Ectodermal cell (in vitro differentiated cells): Measurements from ENCODE around the gene GPBAR1.

Source experiments
- H3K27ac ChIP-seq: 2 replicates; pipeline ENCODE4 v1.7.0; 2013; ENCODE audit warnings: mild to moderate bottlenecking, low read depth, low read length; ENCODE audit not compliant: insufficient read depth, poor library complexity, severe bottlenecking
- H3K27me3 ChIP-seq: 2 replicates; pipeline ENCODE4 v1.7.0; 2013; ENCODE audit warnings: mild to moderate bottlenecking, low read length; ENCODE audit not compliant: insufficient read depth, control insufficient read depth, poor library complexity, severe bottlenecking
- H3K36me3 ChIP-seq: one replicate; pipeline ENCODE4 v1.7.0; 2013; ENCODE audit warnings: low read length; ENCODE audit not compliant: control insufficient read depth, insufficient read depth
- H3K4me1 ChIP-seq: one replicate; pipeline ENCODE4 v1.7.0; 2013; ENCODE audit warnings: low read length; ENCODE audit not compliant: control insufficient read depth, insufficient read depth
- H3K4me3 ChIP-seq: 2 replicates; pipeline ENCODE4 v1.7.0; 2013; ENCODE audit warnings: low read depth, low read length, control low read depth; ENCODE audit not compliant: insufficient read depth
- H3K9me3 ChIP-seq: 2 replicates; pipeline ENCODE4 v1.7.0; 2013; ENCODE audit warnings: mild to moderate bottlenecking, low read length, moderate library complexity; ENCODE audit not compliant: control insufficient read depth
- WGBS, 2 experiments: methylation state at CpG; one replicate each; pipeline ENCODE4 v1.1.7; 2013; ENCODE audit warnings: missing lambda C conversion rate in 2 of 2; 5-methylcytosine and 5-hydroxymethylcytosine counted together

GPBAR1 gene

DNA sequence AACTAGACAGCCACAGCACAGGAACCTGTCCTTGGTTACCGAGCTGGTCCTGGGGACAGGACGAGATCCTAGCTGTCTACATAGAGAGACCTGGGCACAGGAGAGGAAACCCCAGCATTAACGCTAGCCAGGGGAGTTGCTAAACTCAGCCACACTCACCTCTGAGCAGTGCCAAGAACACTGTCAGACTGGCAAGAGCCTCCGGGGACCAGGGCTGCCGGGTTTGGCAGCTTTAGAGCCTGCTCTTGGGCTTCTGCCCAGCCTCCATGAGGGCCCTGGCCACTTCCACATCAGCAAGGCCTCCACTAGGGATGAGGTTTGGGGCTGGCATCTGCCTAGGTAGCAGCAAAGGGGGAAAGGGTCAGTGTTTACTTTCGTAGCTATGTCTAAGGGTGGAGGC, 24.8 kb downstream of the GPBAR1 start:
- no peaks in the 10 kb centered on the region for H3K9me3 ChIP-seq
- WGBS, 2 experiments, result 94% methylated on average over 6 of the region's 6 CpGs
- peaks cover 17% of the 10 kb centered on the region for H3K4me1 ChIP-seq
- H3K27me3 ChIP-seq, result no peaks in the 10 kb centered on the region
- no peak overlapping the region for H3K27ac ChIP-seq
- H3K4me3 ChIP-seq, result no peak overlapping the region
- H3K36me3 ChIP-seq, result no peaks in the 10 kb centered on the region

GRCh38 chr2:218286570-218287459, 26.0 kb downstream of the GPBAR1 start:
- Histone ChIP-seq H3K36me3 (no peaks in the 10 kb centered on the region), H3K27ac (no peak overlapping the region), H3K4me3 (no peak overlapping the region), H3K9me3 (no peaks in the 10 kb centered on the region), H3K27me3 (no peaks in the 10 kb centered on the region), H3K4me1 (peaks cover 17% of the 10 kb centered on the region)
- 48 to 53% methylated on average over 11 of the region's 11 CpGs for WGBS, 2 experiments

DNA sequence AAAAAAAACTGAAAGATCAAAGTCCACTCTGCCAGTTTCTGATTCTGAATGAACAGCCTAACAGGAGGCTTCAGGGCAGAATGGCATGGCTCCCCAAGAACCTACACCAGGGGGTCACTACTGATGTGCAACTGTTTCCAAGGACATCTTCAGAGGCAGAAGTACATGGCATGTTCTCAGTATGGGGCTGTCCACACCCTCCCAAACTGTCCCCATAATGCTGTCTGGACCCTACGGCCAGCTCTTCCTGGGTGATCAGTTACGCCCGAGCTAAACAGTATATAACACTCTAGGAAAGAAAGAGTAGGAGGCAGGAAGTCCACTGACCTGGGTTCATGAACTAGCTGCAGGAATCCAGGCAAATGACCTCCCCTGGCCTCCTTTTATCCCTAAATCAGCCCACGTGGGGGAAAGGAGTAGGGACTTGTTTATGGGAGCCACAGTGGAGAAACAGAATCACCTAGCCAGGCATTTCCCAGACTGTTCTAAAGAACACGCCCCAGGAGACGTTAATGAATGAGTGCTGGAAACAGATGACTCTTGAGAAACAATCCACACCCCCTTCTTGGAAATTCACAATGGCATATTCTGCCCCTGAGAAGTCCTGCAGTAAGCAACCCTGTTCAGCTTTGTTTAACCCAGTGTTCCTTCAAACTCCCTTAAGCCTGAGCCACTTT, 29.0 kb downstream of the GPBAR1 start:
- Histone ChIP-seq H3K27ac (no peak overlapping the region), H3K36me3 (no peaks in the 10 kb centered on the region), H3K4me1 (peaks cover 17% of the 10 kb centered on the region), H3K4me3 (no peak overlapping the region), H3K9me3 (no peaks in the 10 kb centered on the region), H3K27me3 (peaks cover 5% of the 10 kb centered on the region)
- WGBS, 2 experiments, result 74 to 78% methylated on average over 6 of the region's 6 CpGs

DNA sequence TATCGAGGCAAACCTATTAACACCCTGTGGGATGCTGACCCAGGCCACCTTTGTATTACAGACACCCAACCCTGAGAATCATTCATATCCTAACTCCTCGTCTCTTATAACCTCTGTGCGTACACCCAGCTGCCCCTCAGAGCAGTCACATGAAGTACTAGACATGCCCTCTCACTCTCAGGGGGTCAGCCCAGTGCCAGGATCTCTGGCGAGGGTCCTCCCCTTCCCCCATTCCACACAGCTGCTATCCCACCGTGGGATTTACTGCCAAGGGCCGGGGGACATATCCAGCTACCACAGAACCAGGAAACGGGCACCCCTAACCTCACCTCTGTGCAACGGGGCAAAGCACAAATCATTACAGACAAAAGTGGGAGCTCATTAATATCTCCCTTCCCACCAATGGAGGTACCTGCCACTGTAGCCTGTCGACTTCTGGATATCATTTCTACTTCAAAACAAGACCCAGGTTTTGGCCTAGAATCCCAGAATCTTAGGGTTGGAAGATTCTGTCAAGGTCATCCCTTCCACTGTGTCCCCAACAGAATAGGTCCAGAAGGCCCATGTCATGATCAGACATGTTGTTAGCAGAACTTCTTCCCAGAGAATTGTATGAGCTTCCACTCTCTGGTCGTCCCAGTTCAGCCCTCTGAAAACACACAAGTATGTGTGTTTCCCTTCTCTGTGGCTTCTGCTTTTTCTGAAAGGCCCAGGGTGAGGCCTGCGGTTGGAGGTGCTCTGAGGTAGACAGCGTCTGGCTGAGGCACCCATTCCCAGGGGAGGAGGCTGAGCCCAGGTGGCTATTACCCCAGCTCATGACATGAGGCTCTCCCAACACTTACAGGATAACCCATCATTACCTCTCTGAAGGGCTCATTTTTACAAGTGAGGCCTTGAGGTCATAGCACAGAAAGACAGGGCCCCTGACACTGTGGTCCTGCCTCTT, 29.8 kb downstream of the GPBAR1 start:
- H3K9me3 ChIP-seq, result no peaks in the 10 kb centered on the region
- H3K27me3 ChIP-seq, result peaks cover 5% of the 10 kb centered on the region
- 83 to 84% methylated on average over 12 of the region's 12 CpGs for WGBS, 2 experiments
- H3K4me3 ChIP-seq, result no peak overlapping the region
- H3K27ac ChIP-seq, result no peak overlapping the region
- H3K36me3 ChIP-seq, result no peaks in the 10 kb centered on the region
- peaks cover 17% of the 10 kb centered on the region for H3K4me1 ChIP-seq

DNA sequence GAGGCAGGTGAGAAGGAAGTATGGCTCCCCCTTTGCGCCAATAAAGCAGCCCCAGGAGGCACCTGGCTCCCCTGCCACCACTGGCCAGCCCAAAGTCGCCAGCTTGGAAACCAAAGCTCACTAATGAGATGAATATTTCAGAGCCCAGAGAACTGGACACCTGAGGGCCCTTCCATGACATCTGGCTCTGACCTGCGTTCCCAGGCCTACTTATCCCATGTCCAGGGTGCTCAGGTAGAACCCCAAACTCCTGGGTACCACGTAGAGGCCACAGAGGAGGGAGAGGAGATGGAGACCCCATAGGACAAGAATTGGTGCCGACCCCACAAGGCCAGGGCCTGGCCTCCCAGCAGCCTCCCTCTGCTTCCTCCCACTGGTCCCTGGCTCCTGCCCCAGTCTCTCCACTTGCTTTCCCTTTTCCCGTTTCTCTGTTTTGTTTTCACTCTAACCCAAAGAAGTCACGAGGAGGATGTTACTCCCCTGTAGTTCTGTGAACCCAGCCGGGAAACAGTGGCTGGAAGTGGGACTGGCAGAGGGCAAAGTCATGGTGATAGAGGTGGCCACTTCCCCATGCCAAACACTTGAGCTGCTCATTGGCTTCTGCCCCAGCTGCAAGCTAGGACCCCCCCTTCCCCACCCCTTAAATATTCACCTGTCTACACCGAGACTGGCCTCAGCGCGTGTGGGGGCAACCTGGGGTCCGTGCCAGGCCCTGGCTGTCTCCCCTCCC, 30.7 kb downstream of the GPBAR1 start:
- WGBS, 2 experiments, result 80 to 83% methylated on average over 12 of the region's 12 CpGs
- Histone ChIP-seq H3K36me3 (no peaks in the 10 kb centered on the region), H3K27me3 (peaks cover 5% of the 10 kb centered on the region), H3K9me3 (no peaks in the 10 kb centered on the region), H3K27ac (no peak overlapping the region), H3K4me1 (peaks cover 13% of the 10 kb centered on the region), H3K4me3 (peak overlapping the region; percentile 55)

GRCh38 chr2:218292048-218293014, 31.5 kb downstream of the GPBAR1 start, which contains the start of gene TMBIM1:
TSS of gene TMBIM1 (minus strand) at chr2:218292503. CDS start at chr2:218282141, 10,362 bp downstream.
- H3K36me3 ChIP-seq, result no peaks in the 10 kb centered on the region
- WGBS, 2 experiments, result 19 to 20% methylated on average over 59 to 63 of the region's 63 CpGs
- H3K4me3 ChIP-seq, result peak within 1 kb of the TSS; percentile 55
- H3K27me3 ChIP-seq, result peaks cover 5% of the 10 kb centered on the region
- H3K4me1 ChIP-seq, result peaks cover 9% of the 10 kb centered on the region
- H3K9me3 ChIP-seq, result no peaks in the 10 kb centered on the region
- H3K27ac ChIP-seq, result no peak within 1 kb of the TSS

DNA sequence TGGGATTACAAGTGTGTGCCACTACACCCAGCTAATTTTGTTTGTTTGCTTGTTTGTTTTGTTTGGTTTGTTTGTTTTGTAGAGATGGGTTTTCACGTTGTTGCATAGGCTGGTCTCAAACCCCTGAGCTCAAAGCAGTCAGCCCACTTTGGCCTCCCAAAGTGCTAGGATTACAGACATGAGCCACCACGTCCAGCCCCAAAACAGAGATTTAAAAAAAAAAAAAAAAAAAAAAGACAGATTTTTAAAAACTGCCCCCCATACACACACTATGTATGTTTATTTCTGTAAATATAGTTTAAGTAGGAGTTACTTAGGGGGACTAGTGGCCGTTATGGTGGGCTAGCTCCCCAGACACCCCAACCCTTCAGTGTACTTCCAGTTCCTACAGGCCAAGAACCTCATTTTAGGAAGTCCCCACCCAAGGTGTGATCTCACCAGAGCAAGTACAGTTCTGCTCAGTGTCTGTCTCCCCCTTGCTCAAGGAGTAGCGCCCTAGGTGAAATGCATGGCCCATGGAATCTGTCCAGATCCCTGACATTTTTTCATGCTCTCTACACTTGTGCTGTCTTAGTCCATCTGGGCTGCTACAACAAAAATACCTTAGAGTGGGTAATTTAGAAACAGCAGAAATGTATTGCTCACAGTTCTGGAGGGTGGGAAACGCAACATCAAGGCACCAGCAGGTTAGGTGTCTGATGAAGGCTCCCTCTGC, 33.1 kb downstream of the GPBAR1 start:
- Histone ChIP-seq H3K27ac (no peak overlapping the region), H3K4me1 (peaks cover 9% of the 10 kb centered on the region), H3K9me3 (no peaks in the 10 kb centered on the region), H3K4me3 (no peak overlapping the region), H3K36me3 (no peaks in the 10 kb centered on the region), H3K27me3 (peaks cover 5% of the 10 kb centered on the region)
- 62 to 67% methylated on average over 4 to 5 of the region's 5 CpGs for WGBS, 2 experiments

DNA sequence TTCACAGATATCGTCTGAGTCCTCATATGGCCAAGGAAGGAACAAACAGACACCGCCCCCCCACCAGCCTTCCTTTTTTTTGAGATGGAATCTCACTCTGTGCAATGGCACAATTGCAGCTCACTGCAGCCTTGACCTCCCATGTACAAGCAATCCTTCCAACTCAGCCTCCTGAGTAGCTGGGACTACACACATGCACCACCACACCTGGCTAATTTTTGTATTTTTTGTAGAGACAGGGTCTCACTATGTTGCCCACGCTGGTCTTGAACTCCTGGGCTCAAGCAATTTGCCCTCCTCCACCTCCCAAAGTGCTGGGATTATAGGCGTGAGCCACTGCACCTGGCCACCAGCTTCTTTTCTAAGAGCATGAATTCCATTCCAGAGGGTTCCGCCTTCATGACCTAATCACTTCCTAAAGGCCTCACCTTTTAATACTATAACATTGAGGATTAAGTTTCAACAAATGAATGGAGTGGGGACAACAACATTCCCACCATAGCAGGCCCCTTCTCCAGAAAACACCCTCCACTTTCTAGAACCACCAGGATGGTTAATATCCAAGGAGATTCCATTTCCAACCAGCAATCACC, 33.7 kb downstream of the GPBAR1 start:
- no peak overlapping the region for H3K27ac ChIP-seq
- H3K4me1 ChIP-seq, result peaks cover 9% of the 10 kb centered on the region
- H3K4me3 ChIP-seq, result no peak overlapping the region
- peaks cover 5% of the 10 kb centered on the region for H3K27me3 ChIP-seq
- H3K36me3 ChIP-seq, result no peaks in the 10 kb centered on the region
- H3K9me3 ChIP-seq, result no peaks in the 10 kb centered on the region
- WGBS, 2 experiments, result 82 to 88% methylated on average over 5 of the region's 5 CpGs
